Measurements from ENCODE around the gene RASA3.
"Not testable (repeated sequence)": the region's sequence is repeated elsewhere in the genome, so short reads cannot be mapped to it uniquely, and the experiment has no call there.

RASA3 gene

GRCh38 chr13:114026481-114026880 lies 105.9 kb downstream of the RASA3 start:
- H3K9ac ChIP-seq (ENCODE audit: low read length) = no peak overlapping the region
- no peaks in the 10 kb centered on the region for H3K36me3 ChIP-seq (ENCODE audit: control insufficient read depth, insufficient read depth, low read length)
- H3K27me3 ChIP-seq (ENCODE audit: control insufficient read depth, insufficient read depth, low read length) = no peaks in the 10 kb centered on the region
- H3K4me3 ChIP-seq (ENCODE audit: low read length) = no peak overlapping the region
- H3K9me3 ChIP-seq (ENCODE audit: control insufficient read depth, low read length) = no peaks in the 10 kb centered on the region
- H3K4me1 ChIP-seq (ENCODE audit: control insufficient read depth, insufficient read depth, low read length) = peaks cover 7% of the 10 kb centered on the region

- Histone ChIP-seq H3K4me3 (ENCODE audit: low read length) (no peak overlapping the region), H3K9me3 (ENCODE audit: control insufficient read depth, low read length) (no peaks in the 10 kb centered on the region), H3K9ac (ENCODE audit: low read length) (no peak overlapping the region), H3K36me3 (ENCODE audit: control insufficient read depth, insufficient read depth, low read length) (no peaks in the 10 kb centered on the region), H3K27me3 (ENCODE audit: control insufficient read depth, insufficient read depth, low read length) (no peaks in the 10 kb centered on the region), H3K4me1 (ENCODE audit: control insufficient read depth, insufficient read depth, low read length) (peaks cover 7% of the 10 kb centered on the region)
Measured at GRCh38 chr13:114025714-114026431, 106.5 kb downstream of the RASA3 start.

GRCh38 chr13:114025405-114025713 lies 107.1 kb downstream of the RASA3 start:
- no peaks in the 10 kb centered on the region for H3K36me3 ChIP-seq (ENCODE audit: control insufficient read depth, insufficient read depth, low read length)
- H3K4me1 ChIP-seq (ENCODE audit: control insufficient read depth, insufficient read depth, low read length) = peaks cover 7% of the 10 kb centered on the region

GRCh38 chr13:114024603-114025404 lies 107.6 kb downstream of the RASA3 start:
- H3K4me1 ChIP-seq (ENCODE audit: control insufficient read depth, insufficient read depth, low read length) = peaks cover 7% of the 10 kb centered on the region
- H3K27me3 ChIP-seq (ENCODE audit: control insufficient read depth, insufficient read depth, low read length) = no peaks in the 10 kb centered on the region
- no peak overlapping the region for H3K4me3 ChIP-seq (ENCODE audit: low read length)
- H3K36me3 ChIP-seq (ENCODE audit: control insufficient read depth, insufficient read depth, low read length) = no peaks in the 10 kb centered on the region
- H3K9ac ChIP-seq (ENCODE audit: low read length) = no peak overlapping the region
- H3K9me3 ChIP-seq (ENCODE audit: control insufficient read depth, low read length) = no peaks in the 10 kb centered on the region

More at GRCh38 chr13:114025405-114025713, 107.1 kb downstream of the RASA3 start:
- Histone ChIP-seq H3K9ac (ENCODE audit: low read length) (no peak overlapping the region), H3K9me3 (ENCODE audit: control insufficient read depth, low read length) (no peaks in the 10 kb centered on the region), H3K4me3 (ENCODE audit: low read length) (no peak overlapping the region), H3K27me3 (ENCODE audit: control insufficient read depth, insufficient read depth, low read length) (no peaks in the 10 kb centered on the region)

- H3K4me3 ChIP-seq (ENCODE audit: low read length) = no peak overlapping the region
- H3K9me3 ChIP-seq (ENCODE audit: control insufficient read depth, low read length) = no peaks in the 10 kb centered on the region
- H3K9ac ChIP-seq (ENCODE audit: low read length) = no peak overlapping the region
- no peaks in the 10 kb centered on the region for H3K36me3 ChIP-seq (ENCODE audit: control insufficient read depth, insufficient read depth, low read length)
- H3K27me3 ChIP-seq (ENCODE audit: control insufficient read depth, insufficient read depth, low read length) = no peaks in the 10 kb centered on the region
- peaks cover 7% of the 10 kb centered on the region for H3K4me1 ChIP-seq (ENCODE audit: control insufficient read depth, insufficient read depth, low read length)
Measured at GRCh38 chr13:114023716-114024602, 108.5 kb downstream of the RASA3 start.

DNA sequence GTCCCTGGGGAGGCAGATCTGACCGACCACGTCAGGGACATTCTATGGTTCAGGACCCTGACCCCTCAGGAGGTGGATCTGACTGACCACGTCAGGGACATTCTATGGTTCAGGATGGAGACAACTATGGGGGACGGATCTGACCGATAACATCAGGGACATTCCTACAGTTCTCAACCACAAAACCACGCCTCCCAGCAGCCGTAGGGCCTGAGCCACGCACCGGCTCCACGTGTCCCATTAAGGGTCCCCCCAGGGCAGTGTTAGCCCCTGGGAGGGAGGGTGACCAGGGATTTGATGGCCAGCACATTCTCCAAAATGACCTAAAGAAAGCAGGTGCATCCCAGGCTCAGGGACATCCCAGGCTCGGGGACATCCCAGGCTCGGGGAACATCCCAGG lies 109.5 kb downstream of the RASA3 start:
- Histone ChIP-seq H3K9me3 (ENCODE audit: control insufficient read depth, low read length) (no peaks in the 10 kb centered on the region), H3K4me3 (ENCODE audit: low read length) (no peak overlapping the region), H3K4me1 (ENCODE audit: control insufficient read depth, insufficient read depth, low read length) (peaks cover 7% of the 10 kb centered on the region), H3K9ac (ENCODE audit: low read length) (no peak overlapping the region), H3K36me3 (ENCODE audit: control insufficient read depth, insufficient read depth, low read length) (no peaks in the 10 kb centered on the region), H3K27me3 (ENCODE audit: control insufficient read depth, insufficient read depth, low read length) (no peaks in the 10 kb centered on the region)

GRCh38 chr13:114022309-114022669 lies 110.1 kb downstream of the RASA3 start:
- Histone ChIP-seq H3K4me1 (ENCODE audit: control insufficient read depth, insufficient read depth, low read length) (peaks cover 7% of the 10 kb centered on the region), H3K9me3 (ENCODE audit: control insufficient read depth, low read length) (no peaks in the 10 kb centered on the region), H3K36me3 (ENCODE audit: control insufficient read depth, insufficient read depth, low read length) (no peaks in the 10 kb centered on the region), H3K27me3 (ENCODE audit: control insufficient read depth, insufficient read depth, low read length) (no peaks in the 10 kb centered on the region), H3K9ac (ENCODE audit: low read length) (no peak overlapping the region), H3K4me3 (ENCODE audit: low read length) (no peak overlapping the region)

DNA sequence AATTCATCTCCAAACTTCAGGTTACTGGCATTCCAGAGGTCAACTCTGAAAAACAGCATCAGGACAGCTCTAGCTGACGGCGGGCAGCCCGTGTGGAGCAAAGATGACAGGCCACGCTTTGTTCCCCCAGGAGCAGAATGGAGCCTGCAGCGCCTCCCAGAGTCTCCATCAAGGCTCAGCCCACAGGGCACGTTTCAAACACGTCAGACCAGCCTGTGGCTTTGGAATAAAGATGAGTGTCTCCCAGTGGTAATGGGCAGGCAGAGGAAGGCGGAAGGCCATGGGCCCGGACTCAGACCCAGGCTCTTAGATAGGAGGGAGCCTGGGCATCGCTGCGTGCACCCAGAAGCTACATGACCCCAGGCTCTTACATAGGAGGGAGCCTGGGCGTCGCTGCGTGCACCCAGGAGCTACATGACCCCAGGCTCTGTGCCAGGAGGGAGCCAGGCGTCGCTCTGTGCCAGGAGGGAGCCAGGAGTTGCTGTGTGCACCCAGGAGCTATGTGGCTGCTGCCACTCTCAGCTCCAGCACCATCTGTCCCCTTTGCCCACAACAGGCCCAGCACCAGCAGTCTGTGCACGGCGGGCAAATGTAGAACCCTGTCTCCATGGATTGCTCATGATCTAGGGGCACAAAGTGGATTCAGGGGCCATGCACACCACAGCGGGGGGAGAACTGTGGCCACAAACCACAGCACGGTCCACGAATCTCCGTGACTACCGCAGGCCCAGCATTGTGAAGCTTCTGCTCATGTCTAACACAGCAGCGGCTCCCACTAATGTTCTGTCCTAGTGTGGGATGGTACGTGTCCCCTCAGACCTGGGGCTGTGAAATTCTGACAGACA lies 110.7 kb downstream of the RASA3 start:
- Histone ChIP-seq H3K27me3 (ENCODE audit: control insufficient read depth, insufficient read depth, low read length) (no peaks in the 10 kb centered on the region), H3K4me3 (ENCODE audit: low read length) (no peak overlapping the region), H3K4me1 (ENCODE audit: control insufficient read depth, insufficient read depth, low read length) (peaks cover 4% of the 10 kb centered on the region), H3K9ac (ENCODE audit: low read length) (no peak overlapping the region), H3K36me3 (ENCODE audit: control insufficient read depth, insufficient read depth, low read length) (no peaks in the 10 kb centered on the region), H3K9me3 (ENCODE audit: control insufficient read depth, low read length) (no peaks in the 10 kb centered on the region)

DNA sequence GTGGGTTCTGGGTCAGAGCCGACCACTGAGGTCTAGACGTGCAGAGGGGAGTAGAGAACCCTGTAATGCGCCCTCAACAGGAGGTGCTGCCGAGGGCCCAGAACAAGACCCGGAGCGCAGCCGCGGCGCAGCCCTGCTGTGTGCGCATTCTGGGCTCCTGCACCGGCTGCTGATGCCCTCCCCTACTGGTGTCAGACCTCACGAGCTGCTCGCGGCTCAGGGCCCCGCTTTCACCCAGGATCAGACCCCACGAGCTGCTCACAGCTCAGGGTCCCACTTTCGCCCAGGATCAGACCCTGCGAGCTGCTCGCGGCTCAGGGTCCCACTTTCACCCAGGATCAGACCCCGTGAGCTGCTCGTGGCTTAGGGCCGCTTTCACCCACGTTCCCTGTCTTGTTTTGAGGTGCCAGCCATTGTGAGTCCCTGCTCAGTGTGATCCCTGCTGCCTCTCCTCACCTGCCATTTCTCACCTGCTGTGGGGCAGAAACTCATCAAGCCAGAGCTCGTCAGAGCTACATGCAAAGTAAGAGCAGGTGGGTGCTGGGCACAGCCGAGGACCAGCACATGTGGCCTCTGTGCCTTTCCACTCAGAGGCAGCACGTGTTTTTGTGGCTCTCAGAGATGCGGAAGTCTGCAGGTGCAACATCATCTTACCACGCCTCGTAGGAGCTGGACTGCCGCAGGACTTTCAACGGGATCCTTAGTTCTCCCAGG lies 111.5 kb downstream of the RASA3 start:
- Histone ChIP-seq H3K4me3 (ENCODE audit: low read length) (no peak overlapping the region), H3K36me3 (ENCODE audit: control insufficient read depth, insufficient read depth, low read length) (no peaks in the 10 kb centered on the region), H3K9ac (ENCODE audit: low read length) (no peak overlapping the region), H3K27me3 (ENCODE audit: control insufficient read depth, insufficient read depth, low read length) (no peaks in the 10 kb centered on the region), H3K9me3 (ENCODE audit: control insufficient read depth, low read length) (no peaks in the 10 kb centered on the region), H3K4me1 (ENCODE audit: control insufficient read depth, insufficient read depth, low read length) (peaks cover 5% of the 10 kb centered on the region)

DNA sequence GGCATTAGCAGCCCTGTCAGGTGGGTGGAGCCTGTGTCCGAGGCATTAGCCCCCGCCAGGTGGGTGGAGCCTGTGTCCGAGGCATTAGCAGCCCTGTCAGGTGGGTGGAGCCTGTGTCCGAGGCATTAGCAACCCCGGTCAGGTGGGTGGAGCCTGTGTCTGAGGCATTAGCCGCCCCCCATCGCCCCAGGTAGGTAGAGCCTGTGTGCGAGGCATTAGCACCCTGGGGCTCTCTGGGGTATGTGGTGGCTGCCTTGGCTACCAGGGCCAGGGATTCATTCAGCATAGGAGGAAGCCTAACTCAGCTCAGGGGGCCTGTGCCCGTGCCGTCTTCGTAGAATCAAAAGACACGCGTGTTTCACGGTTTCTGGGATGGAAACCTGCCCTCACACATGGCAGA lies 112.3 kb downstream of the RASA3 start:
- H3K27me3 ChIP-seq (ENCODE audit: control insufficient read depth, insufficient read depth, low read length); H3K36me3 ChIP-seq (ENCODE audit: control insufficient read depth, insufficient read depth, low read length); H3K9me3 ChIP-seq (ENCODE audit: control insufficient read depth, low read length): not testable (repeated sequence)

GRCh38 chr13:114019367-114019766 lies 113.1 kb downstream of the RASA3 start:
- Histone ChIP-seq H3K36me3 (ENCODE audit: control insufficient read depth, insufficient read depth, low read length) (no peaks in the 10 kb centered on the region), H3K9me3 (ENCODE audit: control insufficient read depth, low read length) (no peaks in the 10 kb centered on the region), H3K27me3 (ENCODE audit: control insufficient read depth, insufficient read depth, low read length) (peaks cover 7% of the 10 kb centered on the region)

More for the DNA sequence above, 112.3 kb downstream of the RASA3 start:
- H3K9ac ChIP-seq (ENCODE audit: low read length); H3K4me3 ChIP-seq (ENCODE audit: low read length): not testable (repeated sequence)
- H3K4me1 ChIP-seq (ENCODE audit: control insufficient read depth, insufficient read depth, low read length) = peaks cover 13% of the 10 kb centered on the region

More at GRCh38 chr13:114019367-114019766, 113.1 kb downstream of the RASA3 start:
- Histone ChIP-seq H3K4me3 (ENCODE audit: low read length) (no peak overlapping the region), H3K4me1 (ENCODE audit: control insufficient read depth, insufficient read depth, low read length) (peaks cover 19% of the 10 kb centered on the region), H3K9ac (ENCODE audit: low read length) (no peak overlapping the region)

Measured in mucosa of stomach (tissue), 1 donor.